ENCODE measurements around the gene CBX8.
"Not testable (repeated sequence)": the region's sequence is repeated elsewhere in the genome, so short reads cannot be mapped to it uniquely, and the experiment has no call there.

The CBX8 gene

GRCh38 chr17:79777120-79777893, 19.6 kb downstream of the CBX8 start:
- DNase-seq, result no peak

- DNase-seq, result no peak
Observed at GRCh38 chr17:79776376-79777119, 20.3 kb downstream of the CBX8 start.

- no peak for DNase-seq
Observed at GRCh38 chr17:79775632-79776031, 21.2 kb downstream of the CBX8 start.

GRCh38 chr17:79774561-79774975, 22.3 kb downstream of the CBX8 start:
- DNase-seq, result no peak

GRCh38 chr17:79772726-79773125, 24.2 kb downstream of the CBX8 start:
- DNase-seq, result not testable (repeated sequence)

GRCh38 chr17:79771276-79771675, 25.6 kb downstream of the CBX8 start:
- DNase-seq, result no peak

- DNase-seq, result no peak
Observed at GRCh38 chr17:79769570-79770506, 27.0 kb downstream of the CBX8 start.

GRCh38 chr17:79765708-79766107, 31.2 kb downstream of the CBX8 start:
- no peak for DNase-seq

GRCh38 chr17:79761894-79762589, 34.8 kb downstream of the CBX8 start:
- no peak for DNase-seq

- DNase-seq, result no peak
Observed at GRCh38 chr17:79760197-79760906, 36.5 kb downstream of the CBX8 start.

- DNase-seq, result no peak
Observed at GRCh38 chr17:79758271-79758670, 38.6 kb downstream of the CBX8 start.

GRCh38 chr17:79757140-79757745, 39.6 kb downstream of the CBX8 start:
- no peak for DNase-seq

- DNase-seq, result no peak
Observed at GRCh38 chr17:79755591-79755990, 41.3 kb downstream of the CBX8 start.

GRCh38 chr17:79754903-79755302, 42.0 kb downstream of the CBX8 start:
- not testable (repeated sequence) for DNase-seq

- DNase-seq, result no peak
Observed at GRCh38 chr17:79754370-79754769, 42.5 kb downstream of the CBX8 start.

GRCh38 chr17:79752175-79752574, 44.7 kb downstream of the CBX8 start:
- no peak for DNase-seq

- DNase-seq, result no peak
Observed at GRCh38 chr17:79750650-79751545, 46.0 kb downstream of the CBX8 start.

- DNase-seq, result no peak
Observed at GRCh38 chr17:79749958-79750357, 46.9 kb downstream of the CBX8 start.

- DNase-seq, result no peak
Observed at GRCh38 chr17:79749156-79749815, 47.6 kb downstream of the CBX8 start.

Measured in activated CD4-positive, CD25-positive, alpha-beta regulatory T cell (primary cell).